ENCODE results near the gene CYTH3. TPM values are rescaled to one million over a fixed set of nuclear protein-coding genes. Genes with fewer than 3 reads are reported as not detected.

Gene CYTH3
- total RNA-seq, 1 experiment from 2014 or later: 16.7 TPM

DNA sequence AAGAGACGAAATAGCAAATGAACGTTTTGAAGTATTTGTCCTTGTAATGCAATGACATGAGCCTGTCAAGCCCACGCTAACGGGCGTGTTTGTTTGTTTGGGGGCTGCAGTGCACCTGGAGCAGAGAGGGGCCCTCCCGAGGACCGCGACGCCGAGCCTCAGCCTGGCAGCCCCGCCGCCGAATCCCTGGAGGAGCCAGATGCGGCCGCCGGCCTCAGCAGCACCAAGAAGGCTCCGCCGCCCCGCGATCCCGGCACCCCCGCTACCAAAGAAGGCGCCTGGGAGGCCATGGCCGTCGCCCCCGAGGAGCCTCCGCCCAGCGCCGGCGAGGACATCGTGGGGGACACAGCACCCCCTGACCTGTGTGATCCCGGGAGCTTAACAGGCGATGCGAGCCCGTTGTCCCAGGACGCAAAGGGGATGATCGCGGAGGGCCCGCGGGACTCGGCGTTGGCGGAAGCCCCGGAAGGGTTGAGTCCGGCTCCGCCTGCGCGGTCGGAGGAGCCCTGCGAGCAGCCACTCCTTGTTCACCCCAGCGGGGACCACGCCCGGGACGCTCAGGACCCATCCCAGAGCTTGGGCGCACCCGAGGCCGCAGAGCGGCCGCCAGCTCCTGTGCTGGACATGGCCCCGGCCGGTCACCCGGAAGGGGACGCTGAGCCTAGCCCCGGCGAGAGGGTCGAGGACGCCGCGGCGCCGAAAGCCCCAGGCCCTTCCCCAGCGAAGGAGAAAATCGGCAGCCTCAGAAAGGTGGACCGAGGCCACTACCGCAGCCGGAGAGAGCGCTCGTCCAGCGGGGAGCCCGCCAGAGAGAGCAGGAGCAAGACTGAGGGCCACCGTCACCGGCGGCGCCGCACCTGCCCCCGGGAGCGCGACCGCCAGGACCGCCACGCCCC, 118.5 kb downstream of the CYTH3 start:
- DNase-seq (ENCODE audit: low read depth, low spot score) (no peak), ATAC-seq (no peak)
- H2AFZ ChIP-seq (ENCODE audit: low read depth, low read length, poor library complexity, severe bottlenecking): no peak overlapping the region
- CTCF ChIA-PET: no interaction called here
- no peak overlapping the region for H3K4me3 ChIP-seq (replicated peaks in 1 of 2; ENCODE audit: low read depth in 1 of 2, low read length in 2 of 2)
- RAD21 ChIA-PET (ENCODE audit: low non-redundant PET in 1 of 2, low total read pairs in 2 of 2, uncharacterized antibody in 2 of 2, unreplicated experiment in 2 of 2): no interaction called here
- H3K9me3 ChIP-seq (ENCODE audit: control insufficient read depth in 1 of 2, insufficient read depth in 1 of 2, low read depth in 1 of 2, low read length in 2 of 2): no peaks in the 10 kb centered on the region
- H3K9ac ChIP-seq (ENCODE audit: low read length): no peak overlapping the region
- no TSS peak for BruUV-seq (replicated peaks)
- no peak overlapping the region for H3K4me2 ChIP-seq (ENCODE audit: low read length)
- H3K36me3 ChIP-seq (ENCODE audit: control insufficient read depth in 1 of 2, insufficient read depth in 2 of 2, low read length in 2 of 2): peaks cover 18 to 44% of the 10 kb centered on the region in 2 experiments
- POLR2A ChIA-PET: interaction anchor here (0.5 kb wide), 1 partner anchor 161 kb away, joined by 3 read pairs; no protein-coding TSS in a partner anchor
- no peaks in the 10 kb centered on the region for H3K4me1 ChIP-seq (ENCODE audit: control insufficient read depth in 1 of 2, insufficient read depth in 2 of 2, low read length in 2 of 2)
- intact Hi-C loops (cut with micrococcal nuclease): no loop called here
- no peaks in the 10 kb centered on the region for H3K27me3 ChIP-seq (ENCODE audit: insufficient read depth, low read length)
- H3K79me2 ChIP-seq (ENCODE audit: insufficient read depth, low read length): no peaks in the 10 kb centered on the region
- H3K9me2 ChIP-seq (ENCODE audit: insufficient read depth): no peaks in the 10 kb centered on the region
- no peak overlapping the region for H3K27ac ChIP-seq (ENCODE audit: low read depth, low read length)
- TF ChIP-seq, protein P1, sequence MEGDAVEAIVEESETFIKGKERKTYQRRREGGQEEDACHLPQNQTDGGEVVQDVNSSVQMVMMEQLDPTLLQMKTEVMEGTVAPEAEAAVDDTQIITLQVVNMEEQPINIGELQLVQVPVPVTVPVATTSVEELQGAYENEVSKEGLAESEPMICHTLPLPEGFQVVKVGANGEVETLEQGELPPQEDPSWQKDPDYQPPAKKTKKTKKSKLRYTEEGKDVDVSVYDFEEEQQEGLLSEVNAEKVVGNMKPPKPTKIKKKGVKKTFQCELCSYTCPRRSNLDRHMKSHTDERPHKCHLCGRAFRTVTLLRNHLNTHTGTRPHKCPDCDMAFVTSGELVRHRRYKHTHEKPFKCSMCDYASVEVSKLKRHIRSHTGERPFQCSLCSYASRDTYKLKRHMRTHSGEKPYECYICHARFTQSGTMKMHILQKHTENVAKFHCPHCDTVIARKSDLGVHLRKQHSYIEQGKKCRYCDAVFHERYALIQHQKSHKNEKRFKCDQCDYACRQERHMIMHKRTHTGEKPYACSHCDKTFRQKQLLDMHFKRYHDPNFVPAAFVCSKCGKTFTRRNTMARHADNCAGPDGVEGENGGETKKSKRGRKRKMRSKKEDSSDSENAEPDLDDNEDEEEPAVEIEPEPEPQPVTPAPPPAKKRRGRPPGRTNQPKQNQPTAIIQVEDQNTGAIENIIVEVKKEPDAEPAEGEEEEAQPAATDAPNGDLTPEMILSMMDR (IDR thresholded peaks at IDR 0.05 in 2 of 3, conservative IDR thresholded peaks at IDR 0.05 in 1 of 3; ENCODE audit: borderline replicate concordance in 1 of 3, insufficient read depth in 1 of 3, low read depth in 2 of 3, low read length in 2 of 3): no peak
- TF ChIP-seq POLR2A (IDR thresholded peaks at IDR 0.05; ENCODE audit: borderline replicate concordance, extremely low read depth, insufficient read depth, insufficient read length) (no peak), EZH2phosphoT487 (IDR thresholded peaks at IDR 0.05; ENCODE audit: borderline replicate concordance) (no peak), CBX3 (IDR thresholded peaks at IDR 0.05; ENCODE audit: low read depth) (no peak), EGR1 (IDR thresholded peaks at IDR 0.05; ENCODE audit: low read depth) (no peak), YY1 (IDR thresholded peaks at IDR 0.05; ENCODE audit: extremely low read depth, insufficient replicate concordance, low read depth, low read length) (no peak), ZNF274 (IDR thresholded peaks at IDR 0.05; ENCODE audit: low read depth, low read length) (no peak), JUND (IDR thresholded peaks at IDR 0.05) (no peak), SP1 (IDR thresholded peaks at IDR 0.05; ENCODE audit: low read depth) (no peak), RAD21 (IDR thresholded peaks at IDR 0.05; ENCODE audit: low read depth) (no peak), ZFX (IDR thresholded peaks at IDR 0.05) (no peak), EZH2 (IDR thresholded peaks at IDR 0.05) (no peak), FOSL1 (IDR thresholded peaks at IDR 0.05; ENCODE audit: low read depth) (no peak), SIN3A (IDR thresholded peaks at IDR 0.05; ENCODE audit: low read depth) (no peak), SRF (IDR thresholded peaks at IDR 0.05; ENCODE audit: low read depth) (no peak)
- TF ChIP-seq, protein P2, sequence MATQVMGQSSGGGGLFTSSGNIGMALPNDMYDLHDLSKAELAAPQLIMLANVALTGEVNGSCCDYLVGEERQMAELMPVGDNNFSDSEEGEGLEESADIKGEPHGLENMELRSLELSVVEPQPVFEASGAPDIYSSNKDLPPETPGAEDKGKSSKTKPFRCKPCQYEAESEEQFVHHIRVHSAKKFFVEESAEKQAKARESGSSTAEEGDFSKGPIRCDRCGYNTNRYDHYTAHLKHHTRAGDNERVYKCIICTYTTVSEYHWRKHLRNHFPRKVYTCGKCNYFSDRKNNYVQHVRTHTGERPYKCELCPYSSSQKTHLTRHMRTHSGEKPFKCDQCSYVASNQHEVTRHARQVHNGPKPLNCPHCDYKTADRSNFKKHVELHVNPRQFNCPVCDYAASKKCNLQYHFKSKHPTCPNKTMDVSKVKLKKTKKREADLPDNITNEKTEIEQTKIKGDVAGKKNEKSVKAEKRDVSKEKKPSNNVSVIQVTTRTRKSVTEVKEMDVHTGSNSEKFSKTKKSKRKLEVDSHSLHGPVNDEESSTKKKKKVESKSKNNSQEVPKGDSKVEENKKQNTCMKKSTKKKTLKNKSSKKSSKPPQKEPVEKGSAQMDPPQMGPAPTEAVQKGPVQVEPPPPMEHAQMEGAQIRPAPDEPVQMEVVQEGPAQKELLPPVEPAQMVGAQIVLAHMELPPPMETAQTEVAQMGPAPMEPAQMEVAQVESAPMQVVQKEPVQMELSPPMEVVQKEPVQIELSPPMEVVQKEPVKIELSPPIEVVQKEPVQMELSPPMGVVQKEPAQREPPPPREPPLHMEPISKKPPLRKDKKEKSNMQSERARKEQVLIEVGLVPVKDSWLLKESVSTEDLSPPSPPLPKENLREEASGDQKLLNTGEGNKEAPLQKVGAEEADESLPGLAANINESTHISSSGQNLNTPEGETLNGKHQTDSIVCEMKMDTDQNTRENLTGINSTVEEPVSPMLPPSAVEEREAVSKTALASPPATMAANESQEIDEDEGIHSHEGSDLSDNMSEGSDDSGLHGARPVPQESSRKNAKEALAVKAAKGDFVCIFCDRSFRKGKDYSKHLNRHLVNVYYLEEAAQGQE (IDR thresholded peaks at IDR 0.05; ENCODE audit: low read depth): no peak
- TF ChIP-seq, protein P3, sequence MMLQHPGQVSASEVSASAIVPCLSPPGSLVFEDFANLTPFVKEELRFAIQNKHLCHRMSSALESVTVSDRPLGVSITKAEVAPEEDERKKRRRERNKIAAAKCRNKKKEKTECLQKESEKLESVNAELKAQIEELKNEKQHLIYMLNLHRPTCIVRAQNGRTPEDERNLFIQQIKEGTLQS (IDR thresholded peaks at IDR 0.05): no peak
- TF ChIP-seq, protein P4, sequence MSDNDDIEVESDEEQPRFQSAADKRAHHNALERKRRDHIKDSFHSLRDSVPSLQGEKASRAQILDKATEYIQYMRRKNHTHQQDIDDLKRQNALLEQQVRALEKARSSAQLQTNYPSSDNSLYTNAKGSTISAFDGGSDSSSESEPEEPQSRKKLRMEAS (IDR thresholded peaks at IDR 0.05): no peak
- H4K20me1 ChIP-seq (ENCODE audit: insufficient read depth): no peaks in the 10 kb centered on the region
